Mononuclear cell (primary cell): ENCODE data around the gene GAS2L2. TPM values are rescaled to one million over a fixed set of nuclear protein-coding genes. Genes with fewer than 3 reads are reported as not detected.

ENCODE experiments used
- H3K27me3 ChIP-seq: 2 replicates; pipeline ENCODE4 v1.6.0; 2011; ENCODE audit warnings: low read length, control low read depth; ENCODE audit not compliant: insufficient read depth
- H3K4me1 ChIP-seq: 2 replicates; pipeline ENCODE4 v1.5.1; 2011; ENCODE audit warnings: mild to moderate bottlenecking, low read length, control low read depth; ENCODE audit not compliant: insufficient read depth
- H3K4me3 ChIP-seq: 2 replicates; pipeline ENCODE4 v1.5.1; 2011; ENCODE audit warnings: mild to moderate bottlenecking, low read length, moderate library complexity
- H3K9me3 ChIP-seq: 2 replicates; pipeline ENCODE4 v1.5.1; 2011; ENCODE audit warnings: low read depth, mild to moderate bottlenecking, control low read depth, low read length
- total RNA-seq: library from RNA; depleted of rRNA; stranded (reverse); fragments of >200 nt; gene quantifications from one replicate; pipeline ENCODE4 v1.2.3, GENCODE V29; 2012

GAS2L2 gene
- under 0.01 TPM for total RNA-seq

GRCh38 chr17:35752945-35753764 is at the start of gene GAS2L2:
GAS2L2 (minus strand) TSS chr17:35753239; CDS start chr17:35752850, 389 bp downstream.
- no peaks in the 10 kb centered on the region for H3K4me1 ChIP-seq
- peaks cover 20% of the 10 kb centered on the region for H3K27me3 ChIP-seq
- H3K9me3 ChIP-seq, result no peaks in the 10 kb centered on the region
- no peak within 1 kb of the TSS for H3K4me3 ChIP-seq

- Histone ChIP-seq H3K9me3 (no peaks in the 10 kb centered on the region), H3K27me3 (peaks cover 17% of the 10 kb centered on the region), H3K4me1 (peaks cover 18% of the 10 kb centered on the region), H3K4me3 (no peak overlapping the region)
These were observed 48.7 kb upstream of the GAS2L2 start for GRCh38 chr17:35801583-35802224.

- Histone ChIP-seq H3K9me3 (no peaks in the 10 kb centered on the region), H3K4me3 (no peak overlapping the region), H3K27me3 (peaks cover 33% of the 10 kb centered on the region), H3K4me1 (peaks cover 27% of the 10 kb centered on the region)
These were observed 46.9 kb upstream of the GAS2L2 start for GRCh38 chr17:35799942-35800341.

GRCh38 chr17:35797918-35798317 is 44.9 kb upstream of the GAS2L2 start:
- no peaks in the 10 kb centered on the region for H3K9me3 ChIP-seq
- no peak overlapping the region for H3K4me3 ChIP-seq
- H3K4me1 ChIP-seq, result peaks cover 27% of the 10 kb centered on the region
- H3K27me3 ChIP-seq, result peaks cover 53% of the 10 kb centered on the region

- Histone ChIP-seq H3K9me3 (no peaks in the 10 kb centered on the region), H3K4me1 (peaks cover 27% of the 10 kb centered on the region), H3K4me3 (no peak overlapping the region), H3K27me3 (peaks cover 58% of the 10 kb centered on the region)
These were observed 44.3 kb upstream of the GAS2L2 start for GRCh38 chr17:35797370-35797769.

- H3K4me1 ChIP-seq, result peaks cover 27% of the 10 kb centered on the region
- no peak overlapping the region for H3K4me3 ChIP-seq
- H3K9me3 ChIP-seq, result no peaks in the 10 kb centered on the region
- H3K27me3 ChIP-seq, result peaks cover 62% of the 10 kb centered on the region
These were observed 43.9 kb upstream of the GAS2L2 start for GRCh38 chr17:35796942-35797341.

GRCh38 chr17:35795871-35796265 is 42.8 kb upstream of the GAS2L2 start:
- Histone ChIP-seq H3K4me3 (peak overlapping the region; percentile 25), H3K9me3 (no peaks in the 10 kb centered on the region), H3K27me3 (peaks cover 64% of the 10 kb centered on the region), H3K4me1 (peaks cover 16% of the 10 kb centered on the region)

GRCh38 chr17:35795007-35795870 is 42.2 kb upstream of the GAS2L2 start, which contains the start of gene MMP28:
MMP28 (minus strand) TSS chr17:35795641; CDS start chr17:35795377, 264 bp downstream.
- Histone ChIP-seq H3K27me3 (peaks cover 64% of the 10 kb centered on the region), H3K9me3 (no peaks in the 10 kb centered on the region), H3K4me1 (peaks cover 16% of the 10 kb centered on the region), H3K4me3 (peak within 1 kb of the TSS; percentile 25)

- no peak overlapping the region for H3K4me3 ChIP-seq
- no peaks in the 10 kb centered on the region for H3K9me3 ChIP-seq
- H3K4me1 ChIP-seq, result peaks cover 16% of the 10 kb centered on the region
- peaks cover 63% of the 10 kb centered on the region for H3K27me3 ChIP-seq
These were observed 40.2 kb upstream of the GAS2L2 start for GRCh38 chr17:35793257-35793656.

GRCh38 chr17:35791681-35792350 is 38.8 kb upstream of the GAS2L2 start:
- Histone ChIP-seq H3K4me1 (peaks cover 16% of the 10 kb centered on the region), H3K27me3 (peaks cover 48% of the 10 kb centered on the region), H3K4me3 (no peak overlapping the region), H3K9me3 (no peaks in the 10 kb centered on the region)

- no peaks in the 10 kb centered on the region for H3K9me3 ChIP-seq
- H3K4me3 ChIP-seq, result no peak overlapping the region
- H3K27me3 ChIP-seq, result peaks cover 39% of the 10 kb centered on the region
These were observed 37.8 kb upstream of the GAS2L2 start for GRCh38 chr17:35790841-35791240.

GRCh38 chr17:35788477-35789368 is 35.7 kb upstream of the GAS2L2 start:
- Histone ChIP-seq H3K4me1 (no peaks in the 10 kb centered on the region), H3K9me3 (no peaks in the 10 kb centered on the region), H3K27me3 (peaks cover 19% of the 10 kb centered on the region), H3K4me3 (no peak overlapping the region)

More at GRCh38 chr17:35790841-35791240, 37.8 kb upstream of the GAS2L2 start:
- H3K4me1 ChIP-seq, result peaks cover 14% of the 10 kb centered on the region

GRCh38 chr17:35786941-35787432 is 33.9 kb upstream of the GAS2L2 start:
- Histone ChIP-seq H3K27me3 (peaks cover 3% of the 10 kb centered on the region), H3K4me3 (no peak overlapping the region), H3K4me1 (no peaks in the 10 kb centered on the region), H3K9me3 (no peaks in the 10 kb centered on the region)
